OCI-LY7 (cell line): ENCODE measurements around the gene PLEKHG1.

ENCODE experiments used
- EZH2phosphoT487 ChIP-seq: fragments of 200-600 bp; sonication (generic); IDR thresholded peaks from 2 replicates; pipeline ENCODE4 v1.6.1; 2018; ENCODE audit warnings: low read depth, borderline replicate concordance, mild to moderate bottlenecking, mixed run types, antibody characterized with exemption, low read length, moderate library complexity, mixed read lengths
- TF ChIP-seq, protein P1 (sequence below): fragments of 200-600 bp; sonication (generic); conservative IDR thresholded peaks from 2 replicates; pipeline ENCODE4 v1.5.1; 2014; ENCODE audit warnings: mild to moderate bottlenecking, antibody characterized with exemption, low read length, moderate library complexity, mixed read lengths

DNA sequence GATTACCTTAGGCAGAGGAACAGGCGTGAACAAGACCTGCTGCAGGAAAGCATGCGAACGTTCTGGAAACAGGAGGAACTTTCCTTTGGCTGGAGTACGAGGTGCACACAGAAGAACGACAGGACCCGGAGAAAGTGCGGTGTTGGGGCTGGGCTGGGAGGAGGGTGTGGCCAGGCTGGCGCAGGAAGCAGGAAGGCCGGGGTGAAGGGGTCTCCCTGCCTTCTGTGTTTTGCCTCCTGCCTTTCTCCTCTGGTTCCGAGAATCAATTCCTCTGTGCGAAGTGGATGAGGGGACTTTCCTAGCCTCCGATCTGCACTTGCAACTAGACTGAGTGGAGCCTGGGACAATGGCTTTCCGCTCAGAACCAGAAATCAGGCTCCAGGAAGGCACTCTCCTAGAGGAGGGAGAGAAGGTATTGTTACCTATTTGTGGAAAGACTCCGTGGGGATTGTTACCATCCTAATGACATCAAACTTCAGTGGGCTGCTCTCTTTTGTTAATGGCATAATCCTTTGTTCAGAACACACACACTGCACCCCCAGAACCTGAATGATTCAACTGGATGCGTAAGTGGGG lies 22.9 kb upstream of the PLEKHG1 start:
- TF ChIP-seq, protein P1, sequence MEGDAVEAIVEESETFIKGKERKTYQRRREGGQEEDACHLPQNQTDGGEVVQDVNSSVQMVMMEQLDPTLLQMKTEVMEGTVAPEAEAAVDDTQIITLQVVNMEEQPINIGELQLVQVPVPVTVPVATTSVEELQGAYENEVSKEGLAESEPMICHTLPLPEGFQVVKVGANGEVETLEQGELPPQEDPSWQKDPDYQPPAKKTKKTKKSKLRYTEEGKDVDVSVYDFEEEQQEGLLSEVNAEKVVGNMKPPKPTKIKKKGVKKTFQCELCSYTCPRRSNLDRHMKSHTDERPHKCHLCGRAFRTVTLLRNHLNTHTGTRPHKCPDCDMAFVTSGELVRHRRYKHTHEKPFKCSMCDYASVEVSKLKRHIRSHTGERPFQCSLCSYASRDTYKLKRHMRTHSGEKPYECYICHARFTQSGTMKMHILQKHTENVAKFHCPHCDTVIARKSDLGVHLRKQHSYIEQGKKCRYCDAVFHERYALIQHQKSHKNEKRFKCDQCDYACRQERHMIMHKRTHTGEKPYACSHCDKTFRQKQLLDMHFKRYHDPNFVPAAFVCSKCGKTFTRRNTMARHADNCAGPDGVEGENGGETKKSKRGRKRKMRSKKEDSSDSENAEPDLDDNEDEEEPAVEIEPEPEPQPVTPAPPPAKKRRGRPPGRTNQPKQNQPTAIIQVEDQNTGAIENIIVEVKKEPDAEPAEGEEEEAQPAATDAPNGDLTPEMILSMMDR, result no peak
- no peak for TF ChIP-seq EZH2phosphoT487
